K562 (cell line): ENCODE data around the gene ENTREP3. TPM values are rescaled to one million over a fixed set of nuclear protein-coding genes. Genes with fewer than 3 reads are reported as not detected.
A peak's percentile ranks its signal among the peaks of the same experiment; 100 is the strongest.

Experiments
- C11orf30 ChIP-seq: fragments of 450-650 bp; IDR thresholded peaks from 2 replicates; pipeline ENCODE4 v1.6.1; 2016; ENCODE audit warnings: low read depth, mild to moderate bottlenecking
- CBFA2T2 ChIP-seq: fragments of 450-650 bp; conservative IDR thresholded peaks from 2 replicates; pipeline ENCODE4 v1.6.1; 2017; ENCODE audit warnings: mild to moderate bottlenecking
- CBX2 ChIP-seq: fragments of 200-600 bp; sonication (generic); IDR thresholded peaks from one replicate; pipeline ENCODE4 v1.6.1; 2012; ENCODE audit warnings: mild to moderate bottlenecking, low read length, inconsistent platforms; ENCODE audit not compliant: insufficient read depth, poor library complexity, severe bottlenecking
- HDAC2 ChIP-seq: fragments of 450-650 bp; IDR thresholded peaks from 2 replicates; pipeline ENCODE4 v1.6.1; 2016; ENCODE audit warnings: mild to moderate bottlenecking
- MAFF ChIP-seq: IDR thresholded peaks from 2 replicates; pipeline ENCODE4 v1.6.1; 2012; ENCODE audit warnings: low read length, improper control_type of control experiment
- MIER1 ChIP-seq: fragments of 450-650 bp; IDR thresholded peaks from 2 replicates; pipeline ENCODE4 v1.6.1; 2016; ENCODE audit warnings: antibody characterized with exemption, mild to moderate bottlenecking, low read depth
- NBN ChIP-seq: fragments of 450-650 bp; IDR thresholded peaks from 2 replicates; pipeline ENCODE4 v1.6.1; 2016; ENCODE audit warnings: low read depth, mild to moderate bottlenecking
- NKRF ChIP-seq: fragments of 450-650 bp; IDR thresholded peaks from 2 replicates; pipeline ENCODE4 v1.6.1; 2016; ENCODE audit warnings: borderline replicate concordance
- POLR2H ChIP-seq: IDR thresholded peaks from 2 replicates; pipeline ENCODE4 v1.6.1; 2016; ENCODE audit warnings: missing genetic modification characterization, low read depth, mild to moderate bottlenecking, control low read depth, missing compliant biosample characterization, moderate library complexity
- PRPF4 ChIP-seq: fragments of 200-400 bp; formaldehyde crosslinking; IDR thresholded peaks from one replicate; pipeline ENCODE4 v1.6.1; 2017; ENCODE audit warnings: low read length, low read depth, mild to moderate bottlenecking; ENCODE audit not compliant: insufficient read depth, poor library complexity, severe bottlenecking
- PTBP1 ChIP-seq: fragments of 200-400 bp; formaldehyde crosslinking; IDR thresholded peaks from 2 replicates; pipeline ENCODE4 v1.6.1; 2017; ENCODE audit warnings: low read depth, low read length
- SRF ChIP-seq, 2 experiments: fragments of 250-450, 450-650 bp in 1 of 2; sonication (Bioruptor Pico) in 1 of 2; sonication (generic) in 1 of 2; formaldehyde crosslinking; IDR thresholded peaks; 2 replicates each; pipeline versions ENCODE4 v1.5.0 to v1.5.1; 2020 to 2022; ENCODE audit warnings: mild to moderate bottlenecking in 1 of 2, missing genetic modification reagents in 1 of 2
- TCF3 ChIP-seq: sonication (generic); formaldehyde crosslinking; IDR thresholded peaks from 2 replicates; pipeline ENCODE4 v1.4.0; 2020; ENCODE audit warnings: mild to moderate bottlenecking, missing genetic modification reagents
- polyA plus RNA-seq, 8 experiments: library from polyadenylated mRNA; depleted of rRNA in 4 of 8; stranded (reverse) in 5 of 8; unstranded in 3 of 8; fragments of >200 nt; fragmentation: Nextera tagmentation in 2 of 8; fragmentation: Illumina TruSeq in 1 of 8; extraction: Ambion mirVana in 2 of 8; extraction: Trizol in 1 of 8; gene quantifications; 2 replicates each; pipeline versions ENCODE4 v1.2.1 to v1.2.3, GENCODE V29; 2011 to 2014; ENCODE audit warnings: inconsistent platforms in 1 of 8, missing spikeins in 1 of 8
- total RNA-seq, 7 experiments: library from RNA; depleted of rRNA in 6 of 7; stranded (reverse); fragments of >200 nt in 6 of 7; fragmentation: Illumina TruSeq in 2 of 7; extraction: Trizol in 2 of 7; gene quantifications; 2 replicates each; pipeline versions ENCODE4 v1.2.1 to v1.2.3, GENCODE V29; 2011 to 2021; ENCODE audit warnings: low replicate concordance in 1 of 7
- TF ChIP-seq, protein P1 (sequence below): fragments of 450-650 bp; formaldehyde crosslinking; IDR thresholded peaks from 2 replicates; pipeline ENCODE4 v1.4.0; 2020; ENCODE audit warnings: mild to moderate bottlenecking, mixed read lengths
- TF ChIP-seq, protein P2 (sequence below): fragments of 450-650 bp; IDR thresholded peaks from 2 replicates; pipeline ENCODE4 v1.6.1; 2018; ENCODE audit not compliant: partially characterized antibody
- TF ChIP-seq, protein P3 (sequence below): IDR thresholded peaks from 2 replicates; pipeline ENCODE4 v1.6.1; 2011; ENCODE audit not compliant: insufficient read length; ENCODE audit errors: extremely low read depth
- TF ChIP-seq, protein P4 (sequence below): sonication (generic); formaldehyde crosslinking; IDR thresholded peaks from 2 replicates; pipeline ENCODE4 v1.5.0; 2020; ENCODE audit warnings: missing genetic modification reagents

The ENTREP3 gene
- total and polyA plus RNA-seq, 9 of the 15 experiments (the other 6 are each of a cell fraction or from before 2014, with no cell fraction given), result 1.9 to 41.8 (median 5.9) TPM

GRCh38 chr1:155218854-155219591 lies 36.3 kb downstream of the ENTREP3 start (continued):
- TF ChIP-seq, protein P1, sequence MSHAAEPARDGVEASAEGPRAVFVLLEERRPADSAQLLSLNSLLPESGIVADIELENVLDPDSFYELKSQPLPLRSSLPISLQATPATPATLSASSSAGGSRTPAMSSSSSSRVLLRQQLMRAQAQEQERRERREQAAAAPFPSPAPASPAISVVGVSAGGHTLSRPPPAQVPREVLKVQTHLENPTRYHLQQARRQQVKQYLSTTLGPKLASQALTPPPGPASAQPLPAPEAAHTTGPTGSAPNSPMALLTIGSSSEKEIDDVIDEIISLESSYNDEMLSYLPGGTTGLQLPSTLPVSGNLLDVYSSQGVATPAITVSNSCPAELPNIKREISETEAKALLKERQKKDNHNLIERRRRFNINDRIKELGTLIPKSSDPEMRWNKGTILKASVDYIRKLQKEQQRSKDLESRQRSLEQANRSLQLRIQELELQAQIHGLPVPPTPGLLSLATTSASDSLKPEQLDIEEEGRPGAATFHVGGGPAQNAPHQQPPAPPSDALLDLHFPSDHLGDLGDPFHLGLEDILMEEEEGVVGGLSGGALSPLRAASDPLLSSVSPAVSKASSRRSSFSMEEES (CRISPR knock-in tag), result peak; percentile 99
- TF ChIP-seq NKRF (no peak), NBN (peak; percentile 49; the same call in 1 of the 2 replicates), HDAC2 (no peak; the same call in 1 of the 2 replicates), SRF (CRISPR knock-in tag; IDR thresholded peaks at IDR 0.05) (no peak), MIER1 (peak; percentile 17; the same call in 1 of the 2 replicates), CBX2 (no peak), CBFA2T2 (peak; percentile 97), C11orf30 (peak; percentile 48), TCF3 (CRISPR knock-in tag) (no peak), PRPF4 (no peak), PTBP1 (no peak), MAFF (no peak), POLR2H (no peak)
- TF ChIP-seq, protein P2, sequence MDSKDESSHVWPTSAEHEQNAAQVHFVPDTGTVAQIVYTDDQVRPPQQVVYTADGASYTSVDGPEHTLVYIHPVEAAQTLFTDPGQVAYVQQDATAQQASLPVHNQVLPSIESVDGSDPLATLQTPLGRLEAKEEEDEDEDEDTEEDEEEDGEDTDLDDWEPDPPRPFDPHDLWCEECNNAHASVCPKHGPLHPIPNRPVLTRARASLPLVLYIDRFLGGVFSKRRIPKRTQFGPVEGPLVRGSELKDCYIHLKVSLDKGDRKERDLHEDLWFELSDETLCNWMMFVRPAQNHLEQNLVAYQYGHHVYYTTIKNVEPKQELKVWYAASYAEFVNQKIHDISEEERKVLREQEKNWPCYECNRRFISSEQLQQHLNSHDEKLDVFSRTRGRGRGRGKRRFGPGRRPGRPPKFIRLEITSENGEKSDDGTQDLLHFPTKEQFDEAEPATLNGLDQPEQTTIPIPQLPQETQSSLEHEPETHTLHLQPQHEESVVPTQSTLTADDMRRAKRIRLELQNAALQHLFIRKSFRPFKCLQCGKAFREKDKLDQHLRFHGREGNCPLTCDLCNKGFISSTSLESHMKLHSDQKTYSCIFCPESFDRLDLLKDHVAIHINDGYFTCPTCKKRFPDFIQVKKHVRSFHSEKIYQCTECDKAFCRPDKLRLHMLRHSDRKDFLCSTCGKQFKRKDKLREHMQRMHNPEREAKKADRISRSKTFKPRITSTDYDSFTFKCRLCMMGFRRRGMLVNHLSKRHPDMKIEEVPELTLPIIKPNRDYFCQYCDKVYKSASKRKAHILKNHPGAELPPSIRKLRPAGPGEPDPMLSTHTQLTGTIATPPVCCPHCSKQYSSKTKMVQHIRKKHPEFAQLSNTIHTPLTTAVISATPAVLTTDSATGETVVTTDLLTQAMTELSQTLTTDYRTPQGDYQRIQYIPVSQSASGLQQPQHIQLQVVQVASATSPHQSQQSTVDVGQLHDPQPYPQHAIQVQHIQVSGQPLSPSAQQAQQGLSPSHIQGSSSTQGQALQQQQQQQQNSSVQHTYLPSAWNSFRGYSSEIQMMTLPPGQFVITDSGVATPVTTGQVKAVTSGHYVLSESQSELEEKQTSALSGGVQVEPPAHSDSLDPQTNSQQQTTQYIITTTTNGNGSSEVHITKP, result peak; percentile 93
- TF ChIP-seq, protein P3, sequence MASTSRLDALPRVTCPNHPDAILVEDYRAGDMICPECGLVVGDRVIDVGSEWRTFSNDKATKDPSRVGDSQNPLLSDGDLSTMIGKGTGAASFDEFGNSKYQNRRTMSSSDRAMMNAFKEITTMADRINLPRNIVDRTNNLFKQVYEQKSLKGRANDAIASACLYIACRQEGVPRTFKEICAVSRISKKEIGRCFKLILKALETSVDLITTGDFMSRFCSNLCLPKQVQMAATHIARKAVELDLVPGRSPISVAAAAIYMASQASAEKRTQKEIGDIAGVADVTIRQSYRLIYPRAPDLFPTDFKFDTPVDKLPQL, result no peak
- TF ChIP-seq, protein P4, sequence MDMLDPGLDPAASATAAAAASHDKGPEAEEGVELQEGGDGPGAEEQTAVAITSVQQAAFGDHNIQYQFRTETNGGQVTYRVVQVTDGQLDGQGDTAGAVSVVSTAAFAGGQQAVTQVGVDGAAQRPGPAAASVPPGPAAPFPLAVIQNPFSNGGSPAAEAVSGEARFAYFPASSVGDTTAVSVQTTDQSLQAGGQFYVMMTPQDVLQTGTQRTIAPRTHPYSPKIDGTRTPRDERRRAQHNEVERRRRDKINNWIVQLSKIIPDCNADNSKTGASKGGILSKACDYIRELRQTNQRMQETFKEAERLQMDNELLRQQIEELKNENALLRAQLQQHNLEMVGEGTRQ (CRISPR knock-in tag), result peak; percentile 99
